HG02981 (cell line): Measurements from ENCODE around the gene MSLN.

Source experiments
- ATAC-seq: cut with Tn5 transposase; IDR thresholded peaks from one replicate; pipeline ENCODE4 v1.9.1; 2021; ENCODE audit warnings: mild to moderate bottlenecking, moderate library complexity; ENCODE audit not compliant: unreplicated experiment

The MSLN gene

DNA sequence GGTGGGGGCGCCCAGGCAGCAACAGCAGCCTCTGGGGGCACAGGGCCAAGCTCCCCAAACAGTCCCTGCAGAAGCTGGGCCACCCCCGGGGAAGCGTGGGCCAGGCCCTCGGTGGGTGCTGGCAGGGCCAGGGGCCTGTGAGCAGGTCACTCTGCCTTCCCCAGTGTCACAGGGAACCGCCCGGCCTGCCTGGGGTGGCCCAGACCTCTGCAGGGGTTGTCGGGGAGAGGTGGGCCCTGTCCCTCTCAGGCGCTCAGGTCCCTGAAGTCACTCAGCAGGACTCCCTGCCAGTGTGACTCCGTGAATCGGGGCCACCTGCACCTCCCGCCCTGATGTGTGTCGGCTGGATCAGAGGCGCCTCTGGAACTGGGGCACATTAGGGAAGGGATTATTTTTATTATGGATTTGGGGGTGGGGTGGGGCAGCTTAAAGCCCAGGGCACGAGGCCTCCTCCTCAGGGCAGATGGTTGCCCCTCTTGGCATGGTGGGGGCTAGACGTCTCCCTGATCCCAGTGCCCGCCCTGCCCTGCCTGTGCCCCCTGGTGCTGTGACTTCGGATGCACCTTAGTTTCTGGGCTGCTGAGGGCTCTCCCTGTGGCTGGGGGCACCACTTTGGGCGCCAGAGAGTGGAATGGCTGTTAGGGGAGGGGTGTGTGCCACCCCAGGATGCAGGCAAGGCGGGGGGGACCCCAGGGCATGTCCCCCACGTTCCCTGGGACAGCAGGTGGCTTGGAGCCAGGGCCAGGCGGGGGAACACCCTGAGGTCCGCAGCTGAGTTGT lies 41.2 kb downstream of the MSLN start:
- no peak for ATAC-seq

GRCh38 chr16:802461-802860 lies 41.9 kb downstream of the MSLN start:
- no peak for ATAC-seq

DNA sequence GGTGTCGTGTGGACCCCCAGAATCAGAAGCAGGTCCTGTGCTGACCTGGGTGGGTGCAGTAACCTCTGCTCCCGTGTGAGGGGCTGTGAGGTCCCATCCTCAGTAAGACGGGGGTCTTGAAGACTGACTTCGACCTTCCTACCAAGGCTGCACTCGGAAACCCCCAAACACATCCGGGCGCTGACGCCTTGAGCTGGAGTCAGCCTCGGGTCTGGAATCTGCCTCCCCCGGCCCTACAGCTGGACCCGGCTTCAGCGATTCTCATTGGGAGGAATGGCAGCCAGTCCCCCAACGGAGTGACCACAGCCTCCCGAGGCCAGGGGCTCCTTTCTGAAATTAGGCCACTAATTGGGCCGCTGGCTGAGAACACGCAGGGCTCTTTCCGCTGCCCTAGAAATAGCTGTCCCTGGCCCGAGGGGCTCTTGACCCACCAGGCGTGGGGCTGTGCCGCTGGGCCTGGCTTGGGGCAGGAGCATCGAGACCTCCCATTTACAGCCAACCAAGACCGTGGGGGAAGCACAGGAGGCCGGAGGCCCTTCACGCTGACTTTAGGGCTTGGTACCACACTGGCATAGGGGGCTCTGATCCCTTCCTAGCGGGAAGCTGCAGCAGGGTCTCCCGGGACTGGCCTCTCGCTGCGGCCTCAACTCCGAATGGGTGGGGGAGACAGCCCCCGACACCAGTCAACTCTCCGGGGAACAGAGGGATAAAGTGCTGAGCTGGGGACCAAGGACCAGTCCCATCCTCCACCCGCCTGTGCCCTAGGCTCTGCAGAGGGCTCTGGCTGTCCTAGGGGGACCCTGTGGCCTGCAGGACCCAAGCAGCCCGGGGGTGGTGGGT lies 42.6 kb downstream of the MSLN start:
- no peak for ATAC-seq

GRCh38 chr16:803754-804080 lies 43.2 kb downstream of the MSLN start:
- ATAC-seq: no peak

DNA sequence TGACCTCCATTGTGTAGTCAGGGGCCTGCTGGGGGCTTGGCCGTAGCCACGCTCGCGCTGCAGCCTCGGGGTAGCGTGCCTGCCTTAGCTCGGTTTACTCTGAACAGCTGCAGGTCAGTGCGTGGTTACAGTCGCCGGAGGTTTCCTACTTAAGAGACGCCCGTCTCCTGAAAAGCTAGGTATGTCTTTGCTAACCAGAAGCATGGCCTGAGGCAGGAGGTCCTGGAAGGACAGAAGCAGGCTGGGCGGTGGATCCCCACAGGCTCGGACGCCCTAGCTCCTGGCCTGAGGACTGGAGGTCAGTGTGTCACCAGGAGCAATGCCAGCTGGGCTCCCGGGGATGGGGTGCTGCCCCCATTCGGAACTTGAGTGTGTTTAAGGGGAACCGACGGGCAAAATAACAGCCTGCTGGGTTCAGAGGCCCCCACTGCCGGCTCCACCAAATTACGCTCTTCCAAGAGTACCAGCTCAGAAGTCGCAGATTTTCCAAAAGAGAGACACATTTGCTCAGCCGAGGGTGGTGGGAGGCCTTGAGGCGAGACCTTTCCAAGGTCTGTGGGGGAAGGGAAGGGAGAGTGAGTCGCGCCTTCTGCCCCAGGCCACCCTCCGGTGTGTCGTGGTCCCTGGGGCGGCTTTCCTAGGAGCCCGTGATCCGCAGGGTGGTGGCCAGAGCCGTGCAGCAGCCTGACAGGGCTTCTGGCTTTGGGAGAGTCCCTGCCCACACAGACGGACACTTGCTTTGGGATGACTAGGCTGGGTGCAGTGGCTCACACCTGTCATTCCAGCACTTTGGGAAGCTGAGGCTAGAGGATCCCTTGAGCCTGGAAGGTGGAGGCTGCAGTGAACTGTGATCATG lies 43.9 kb downstream of the MSLN start:
- ATAC-seq: no peak

DNA sequence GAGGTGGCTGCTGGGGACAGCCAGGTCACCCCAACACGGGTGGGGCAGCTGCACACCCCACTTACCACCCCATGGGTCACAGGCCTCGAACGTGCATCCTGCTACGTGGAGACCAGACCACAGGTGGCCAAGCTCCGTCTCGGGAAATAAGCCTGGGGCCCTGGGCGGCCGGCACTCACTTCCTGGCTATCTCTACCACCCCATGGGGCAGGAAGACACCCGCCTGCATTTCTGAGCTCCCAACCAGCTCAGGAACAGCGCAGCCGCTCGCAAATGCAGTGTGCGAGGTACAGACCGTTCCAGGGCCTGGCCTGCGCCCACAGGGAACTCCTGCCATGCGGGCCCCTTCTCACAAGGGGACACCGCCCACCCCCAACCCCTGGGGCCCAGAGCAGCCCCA lies 44.9 kb downstream of the MSLN start:
- ATAC-seq: no peak

DNA sequence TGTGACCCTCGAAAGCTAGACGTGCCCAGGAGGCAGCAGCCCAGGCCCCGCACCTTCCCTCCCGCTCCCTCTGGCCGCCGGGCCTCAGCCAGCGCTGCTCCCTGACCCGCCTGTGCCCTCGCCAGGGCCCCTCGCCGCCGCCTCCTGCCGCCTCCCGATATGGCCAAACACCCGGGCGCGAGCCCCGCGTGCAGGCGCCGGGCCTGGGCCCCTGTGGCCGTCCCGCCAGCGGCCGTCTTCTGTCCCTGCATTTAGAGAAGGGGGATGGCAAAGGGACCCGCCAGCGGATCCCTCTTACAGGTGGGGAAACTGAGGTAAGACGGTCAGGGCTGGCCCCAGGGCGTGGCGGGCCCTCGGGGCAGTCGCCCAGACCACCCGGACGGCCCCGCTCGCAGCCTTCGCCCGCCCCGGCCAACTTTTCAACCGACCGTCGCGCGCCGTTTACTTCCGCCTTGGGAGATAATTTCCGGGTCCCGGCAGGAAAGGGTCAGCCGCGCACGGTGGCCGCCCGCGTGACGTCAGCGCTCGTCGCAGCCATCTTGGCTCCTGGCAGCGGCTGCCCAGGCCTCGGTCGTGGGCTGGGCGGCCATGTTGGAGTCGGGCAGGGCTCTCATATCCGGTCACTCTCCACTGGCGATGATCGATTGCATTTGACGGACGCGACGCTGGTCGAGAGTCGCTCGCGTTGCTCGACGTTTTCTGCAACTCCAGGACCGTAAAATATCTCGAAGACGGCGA lies 47.0 kb downstream of the MSLN start:
- peak; percentile 84 for ATAC-seq

DNA sequence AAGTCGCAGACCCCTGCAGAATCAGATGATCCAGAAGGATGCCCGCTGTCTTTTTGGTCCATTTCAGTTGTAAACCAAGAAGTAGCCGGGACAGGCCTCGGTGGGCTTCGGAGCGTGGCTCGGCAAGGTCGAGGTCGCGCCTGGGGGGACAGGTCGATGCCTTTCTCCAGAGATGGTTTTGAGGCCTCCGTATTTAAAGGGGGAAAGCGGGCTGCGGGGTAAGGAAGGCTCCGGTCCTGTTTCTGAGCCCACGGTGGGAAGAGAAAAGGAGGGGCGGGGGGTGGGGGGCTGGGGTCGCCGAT lies 47.5 kb downstream of the MSLN start:
- ATAC-seq: peak; percentile 6

DNA sequence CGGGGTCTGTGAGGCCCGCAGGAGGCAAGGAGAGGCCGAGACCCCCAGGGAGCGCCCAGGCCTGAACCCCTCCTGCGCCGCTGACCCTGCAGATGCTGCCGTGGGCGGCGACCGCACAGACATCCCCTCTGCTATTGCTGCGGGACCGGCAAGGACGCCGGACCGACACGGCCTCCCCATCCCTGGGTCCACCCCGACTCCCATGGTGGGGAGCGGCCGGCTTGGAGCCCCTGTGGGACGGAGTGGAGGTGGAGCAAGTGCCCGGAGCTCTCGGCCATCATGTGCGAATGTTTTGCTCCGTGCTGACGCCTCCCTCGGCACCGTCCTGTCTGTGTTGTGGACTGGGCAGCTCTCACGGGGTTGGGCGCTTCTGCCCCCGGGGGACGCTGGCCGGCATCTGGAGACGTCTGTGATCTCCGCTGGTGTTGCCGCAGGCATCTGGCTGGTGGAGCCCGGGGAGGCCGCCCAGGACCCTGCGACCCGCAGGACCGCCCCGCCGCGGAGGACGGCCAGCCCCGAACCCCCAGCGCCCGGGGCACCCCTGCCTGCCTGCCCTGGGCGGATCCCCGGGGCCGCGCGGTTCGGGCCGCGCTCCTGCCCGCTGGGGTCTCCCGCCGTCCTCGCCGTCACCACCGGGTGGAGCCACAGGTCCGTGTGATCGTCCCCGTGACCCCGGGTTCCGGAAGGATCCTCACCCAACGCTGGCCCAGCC lies 52.8 kb downstream of the MSLN start:
- no peak for ATAC-seq

DNA sequence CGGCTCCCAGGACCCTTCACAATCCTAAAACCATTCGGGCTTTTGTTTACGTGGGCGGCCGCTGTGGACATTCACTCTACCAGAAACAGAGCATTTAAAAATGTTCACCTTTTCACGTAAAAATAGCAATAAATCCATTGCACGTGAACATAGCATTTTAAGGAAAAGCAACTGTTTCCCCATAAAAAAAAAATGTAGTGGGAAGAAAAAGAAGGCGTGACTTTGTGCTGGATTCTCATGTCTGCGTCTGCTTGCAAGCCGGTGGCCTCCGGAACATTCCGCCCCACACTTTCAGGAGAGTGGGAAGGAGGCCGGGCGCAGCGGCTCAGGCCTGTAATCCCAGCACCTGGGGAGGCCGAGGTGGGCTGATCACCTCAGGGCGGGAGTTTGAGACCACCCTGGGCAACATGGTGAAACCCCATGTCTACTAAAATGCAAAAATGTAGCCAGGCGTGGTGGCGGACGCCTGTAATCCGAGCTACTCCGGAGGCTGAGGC lies 53.4 kb downstream of the MSLN start:
- no peak for ATAC-seq

GRCh38 chr16:814974-815373 lies 54.4 kb downstream of the MSLN start:
- ATAC-seq: no peak

DNA sequence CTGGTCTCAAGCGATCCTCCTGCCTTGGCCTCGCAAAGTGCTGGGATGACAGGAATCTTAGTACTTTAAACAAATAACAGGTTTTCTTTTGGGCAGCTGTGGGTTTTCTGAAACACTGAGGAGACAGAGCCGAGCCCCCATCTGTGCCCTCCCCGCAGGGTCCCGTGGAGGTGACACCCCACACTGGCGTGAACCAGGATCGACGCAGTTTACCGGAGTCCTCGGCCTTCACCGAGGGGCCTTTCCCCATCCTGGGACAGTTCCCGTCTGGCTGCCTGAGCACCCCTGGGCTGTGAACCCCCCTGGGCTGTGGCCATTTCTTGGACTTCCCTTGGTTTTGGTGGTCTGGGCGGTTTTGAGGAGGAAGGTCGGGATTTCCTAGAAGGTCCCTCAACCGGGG lies 55.3 kb downstream of the MSLN start:
- no peak for ATAC-seq

GRCh38 chr16:817001-817906 lies 56.7 kb downstream of the MSLN start:
- no peak for ATAC-seq

- no peak for ATAC-seq
These were observed 57.6 kb downstream of the MSLN start for GRCh38 chr16:818132-818531.
